HG03354 (cell line): Measurements from ENCODE around the gene KLHL3.
"Not testable (repeated sequence)": the region's sequence is repeated elsewhere in the genome, so short reads cannot be mapped to it uniquely, and the experiment has no call there.

Source experiments
- ATAC-seq: cut with Tn5 transposase; IDR thresholded peaks from one replicate; pipeline ENCODE4 v1.9.1; 2021; ENCODE audit warnings: mild to moderate bottlenecking; ENCODE audit not compliant: unreplicated experiment, poor library complexity, severe bottlenecking

The KLHL3 gene

GRCh38 chr5:137679195-137679594 is 56.7 kb downstream of the KLHL3 start:
- no peak for ATAC-seq

GRCh38 chr5:137672881-137673280 is 63.0 kb downstream of the KLHL3 start:
- no peak for ATAC-seq

- no peak for ATAC-seq
These were observed 63.9 kb downstream of the KLHL3 start for GRCh38 chr5:137672001-137672400.

- ATAC-seq: no peak
These were observed 66.1 kb downstream of the KLHL3 start for GRCh38 chr5:137669811-137670210.

- no peak for ATAC-seq
These were observed 67.3 kb downstream of the KLHL3 start for GRCh38 chr5:137668637-137669036.

- ATAC-seq: no peak
These were observed 68.5 kb downstream of the KLHL3 start for GRCh38 chr5:137667341-137667740.

GRCh38 chr5:137666901-137667300 is 69.0 kb downstream of the KLHL3 start:
- no peak for ATAC-seq

- ATAC-seq: peak; percentile 38
These were observed 69.4 kb downstream of the KLHL3 start for GRCh38 chr5:137666461-137666850.

GRCh38 chr5:137665678-137666460 is 70.0 kb downstream of the KLHL3 start:
- peak; percentile 99 for ATAC-seq

GRCh38 chr5:137660349-137660817 is 75.5 kb downstream of the KLHL3 start:
- ATAC-seq: peak; percentile 92

- no peak for ATAC-seq
These were observed 76.7 kb downstream of the KLHL3 start for GRCh38 chr5:137659209-137659608.

GRCh38 chr5:137658324-137658723 is 77.6 kb downstream of the KLHL3 start:
- ATAC-seq: no peak

- no peak for ATAC-seq
These were observed 78.8 kb downstream of the KLHL3 start for GRCh38 chr5:137657073-137657472.

GRCh38 chr5:137656558-137656957 is 79.3 kb downstream of the KLHL3 start:
- no peak for ATAC-seq

- no peak for ATAC-seq
These were observed 84.9 kb downstream of the KLHL3 start for GRCh38 chr5:137651022-137651421.

- no peak for ATAC-seq
These were observed 86.5 kb downstream of the KLHL3 start for GRCh38 chr5:137649228-137649935.

GRCh38 chr5:137648361-137648760 is 87.5 kb downstream of the KLHL3 start:
- no peak for ATAC-seq

- no peak for ATAC-seq
These were observed 88.5 kb downstream of the KLHL3 start for GRCh38 chr5:137647401-137647800.

GRCh38 chr5:137646761-137647160 is 89.1 kb downstream of the KLHL3 start:
- no peak for ATAC-seq

GRCh38 chr5:137643081-137643480 is 92.8 kb downstream of the KLHL3 start:
- ATAC-seq: not testable (repeated sequence)

- no peak for ATAC-seq
These were observed 93.8 kb downstream of the KLHL3 start for GRCh38 chr5:137642091-137642490.
